Stomach (tissue), 9 donors: ENCODE results near the gene GATA3. TPM values are rescaled to one million over a fixed set of nuclear protein-coding genes. Genes with fewer than 3 reads are reported as not detected.

ENCODE experiments used
- DNase-seq, 2 donors: peaks; one replicate each; pipeline versions ENCODE4 v3.0.0 to v3.0.0-alpha.2; 2013 to 2019
- H3K27ac ChIP-seq, 5 donors: fragments of 200-600 bp in 4 of 5; sonication (generic) in 4 of 5; one replicate each; pipeline ENCODE4 v1.5.1; 2013 to 2019; ENCODE audit warnings: mild to moderate bottlenecking in 1 of 5, moderate library complexity in 1 of 5
- H3K27me3 ChIP-seq, 3 donors: fragments of 200-600 bp; sonication (generic); one replicate each; pipeline ENCODE4 v1.5.1; 2017 to 2019; ENCODE audit warnings: mixed run types in 1 of 3
- H3K36me3 ChIP-seq, 4 donors: fragments of 200-600 bp; sonication (generic); 1 replicate in 3 of 4; 2 replicates in 1 of 4; pipeline ENCODE4 v1.5.1; 2016 to 2019
- H3K4me1 ChIP-seq, 4 donors: fragments of 200-600 bp; sonication (generic); one replicate each; pipeline ENCODE4 v1.5.1; 2016 to 2019
- H3K4me3 ChIP-seq, 4 donors: fragments of 200-600 bp; sonication (generic) in 3 of 4; one replicate each; pipeline ENCODE4 v1.5.1; 2016 to 2019; ENCODE audit warnings: mild to moderate bottlenecking in 1 of 4
- H3K9me3 ChIP-seq, 4 donors: fragments of 200-600 bp; sonication (generic); one replicate each; pipeline ENCODE4 v1.5.1; 2016 to 2019
- CTCF ChIP-seq, 7 experiments: fragments of 450-650 bp in 4 of 7; fragments of 200-600 bp in 3 of 7; sonication (generic) in 3 of 7; IDR thresholded peaks; one replicate each; pipeline ENCODE4 v1.5.1; 2016 to 2019; ENCODE audit warnings: antibody characterized with exemption in 7 of 7, control low read depth in 2 of 7, mild to moderate bottlenecking in 1 of 7
- EP300 ChIP-seq: sonication (generic); formaldehyde crosslinking; IDR thresholded peaks from one replicate; pipeline ENCODE4 v1.6.1; 2017; ENCODE audit warnings: antibody characterized with exemption
- POLR2A ChIP-seq, 4 donors: fragments of 450-650 bp; IDR thresholded peaks; one replicate each; pipeline ENCODE4 v1.6.1; 2016; ENCODE audit warnings: antibody characterized with exemption in 4 of 4, control low read depth in 2 of 4, mild to moderate bottlenecking in 1 of 4, moderate library complexity in 1 of 4
- POLR2AphosphoS5 ChIP-seq, 3 donors: sonication (generic); formaldehyde crosslinking; IDR thresholded peaks; one replicate each; pipeline ENCODE4 v1.6.1; 2016; ENCODE audit warnings: antibody characterized with exemption in 3 of 3
- WGBS, 5 donors: extraction: QIAGEN DNeasy Blood & Tissue Kit in 3 of 5; methylation state at CpG; one replicate each; pipeline versions ENCODE4 v1.1.5 to v1.1.7; 2013 to 2018; 5-methylcytosine and 5-hydroxymethylcytosine counted together
- intact Hi-C: fragments of 100-400 bp; cut with DNase I; formaldehyde crosslinking; loops from one replicate; pipeline ENCODE4 v1.15.1; 2023; ENCODE audit warnings: low total_unique reads
- polyA plus RNA-seq, 3 donors: library from polyadenylated mRNA; stranded (reverse); fragments of 200-250 nt; gene quantifications; one replicate each; pipeline ENCODE4 v1.2.3, GENCODE V29; 2013
- total RNA-seq, 5 donors: library from RNA; depleted of rRNA; stranded (reverse); fragments of >200 nt; gene quantifications; one replicate each; pipeline versions ENCODE4 v1.1.0 to v1.2.3, GENCODE V29; 2014 to 2016
- donor health status: healthy with polysubstance abuse.
- donor health status: Bipolar disorder and iron deficiency.
- donor health status: healthy.

Gene GATA3
- total and polyA plus RNA-seq, 8 donors, result 0.12 to 1.2 (median 0.18) TPM; not detected in 2

GRCh38 chr10:8084799-8085198 lies 30.3 kb downstream of the GATA3 start:
- Histone ChIP-seq H3K9me3 (no peaks in the 10 kb centered on the region), H3K36me3 (no peaks in the 10 kb centered on the region), H3K4me1 (no peaks in the 10 kb centered on the region), H3K27ac (no peak overlapping the region), H3K27me3 (peaks cover 0 to 39% (median 0%) of the 10 kb centered on the region in 3 donors), H3K4me3 (no peak overlapping the region)
- TF ChIP-seq POLR2AphosphoS5 (IDR thresholded peaks at IDR 0.05) (no peak), EP300 (no peak), CTCF (IDR thresholded peaks at IDR 0.05) (no peak), POLR2A (IDR thresholded peaks at IDR 0.05) (no peak)
- intact Hi-C loops, result no loop called here
- 52 to 63% (median 55%) methylated on average over 3 of the region's 3 CpGs for WGBS, 5 donors
- no peak for DNase-seq

- TF ChIP-seq CTCF (IDR thresholded peaks at IDR 0.05), result no peak
- no peak for TF ChIP-seq POLR2AphosphoS5 (IDR thresholded peaks at IDR 0.05)
- TF ChIP-seq EP300, result no peak
- no peak for TF ChIP-seq POLR2A (IDR thresholded peaks at IDR 0.05)
- no peak for DNase-seq
- Histone ChIP-seq H3K4me3 (no peak overlapping the region), H3K9me3 (no peaks in the 10 kb centered on the region), H3K36me3 (no peaks in the 10 kb centered on the region), H3K27me3 (peaks cover 0 to 35% (median 0%) of the 10 kb centered on the region in 3 donors), H3K27ac (no peak overlapping the region), H3K4me1 (no peaks in the 10 kb centered on the region)
- intact Hi-C loops, result no loop called here
- WGBS, 5 donors, result 65 to 77% (median 75%) methylated on average over 4 of the region's 4 CpGs
Observed at GRCh38 chr10:8085251-8085650, 30.8 kb downstream of the GATA3 start.

GRCh38 chr10:8086315-8086714 lies 31.8 kb downstream of the GATA3 start:
- no peak for TF ChIP-seq EP300
- no peak for TF ChIP-seq CTCF (IDR thresholded peaks at IDR 0.05)
- no peak for TF ChIP-seq POLR2A (IDR thresholded peaks at IDR 0.05)
- TF ChIP-seq POLR2AphosphoS5 (IDR thresholded peaks at IDR 0.05), result no peak
- Histone ChIP-seq H3K27ac (no peak overlapping the region), H3K27me3 (peaks cover 0 to 25% (median 0%) of the 10 kb centered on the region in 3 donors), H3K36me3 (no peaks in the 10 kb centered on the region), H3K4me1 (no peaks in the 10 kb centered on the region), H3K4me3 (no peak overlapping the region), H3K9me3 (no peaks in the 10 kb centered on the region)
- intact Hi-C loops, result no loop called here
- 80 to 90% (median 87%) methylated on average over 5 of the region's 5 CpGs for WGBS, 5 donors
- DNase-seq, result no peak

GRCh38 chr10:8088504-8088903 lies 34.0 kb downstream of the GATA3 start:
- intact Hi-C loops, result no loop called here
- 45 to 67% (median 62%) methylated on average over 6 of the region's 6 CpGs for WGBS, 5 donors
- no peaks in the 10 kb centered on the region for H3K4me1 ChIP-seq
- H3K36me3 ChIP-seq, result no peaks in the 10 kb centered on the region
- peaks cover 0 to 10% (median 0%) of the 10 kb centered on the region in 3 donors for H3K27me3 ChIP-seq
- no peak overlapping the region for H3K4me3 ChIP-seq
- no peaks in the 10 kb centered on the region for H3K9me3 ChIP-seq
- no peak overlapping the region for H3K27ac ChIP-seq
- TF ChIP-seq EP300 (no peak), CTCF (IDR thresholded peaks at IDR 0.05) (no peak), POLR2AphosphoS5 (IDR thresholded peaks at IDR 0.05) (no peak), POLR2A (IDR thresholded peaks at IDR 0.05) (no peak)
- peak in 1 of 2 donors; percentile 43 for DNase-seq
